ENCODE data around the gene DOK6.

Gene DOK6

DNA sequence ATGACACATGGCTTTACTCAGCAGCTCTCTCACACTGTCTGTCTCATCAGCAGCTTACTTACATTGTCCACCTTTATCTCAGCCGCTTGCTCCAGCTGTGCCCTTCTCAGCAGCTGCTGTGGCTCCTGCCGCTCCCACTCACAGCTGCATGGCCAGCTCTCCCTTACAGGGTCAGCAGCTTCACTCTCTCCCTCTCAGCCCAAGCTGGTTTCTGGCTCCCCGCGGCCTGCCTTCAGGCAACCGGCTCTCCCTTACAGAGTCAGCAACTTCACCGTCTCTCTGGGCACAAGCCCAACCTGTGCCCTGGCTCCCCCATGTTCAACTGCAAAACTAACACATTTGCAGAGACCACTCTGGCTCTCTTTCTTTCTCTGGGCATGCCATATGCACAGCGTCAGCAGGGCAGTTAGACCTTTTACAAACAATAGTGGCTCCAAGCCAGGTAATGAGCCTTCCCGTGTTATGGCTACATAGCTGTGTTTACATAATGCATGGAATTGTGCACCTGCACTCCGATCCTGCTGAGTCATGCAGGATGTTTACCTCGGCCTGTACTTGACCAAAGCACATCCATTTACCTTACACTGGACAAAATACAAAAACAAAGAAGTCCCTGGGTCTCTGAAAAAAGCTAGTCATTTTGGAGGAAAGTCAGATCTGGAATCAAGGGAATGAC lies 167.3 kb downstream of the DOK6 start:
- in situ Hi-C loops (cut with MboI; ENCODE audit: low pct_unique_long_range_greater_than_20kb, low sequenced_read_pairs, unreplicated experiment) = no loop called here
- TF ChIP-seq, protein P1, sequence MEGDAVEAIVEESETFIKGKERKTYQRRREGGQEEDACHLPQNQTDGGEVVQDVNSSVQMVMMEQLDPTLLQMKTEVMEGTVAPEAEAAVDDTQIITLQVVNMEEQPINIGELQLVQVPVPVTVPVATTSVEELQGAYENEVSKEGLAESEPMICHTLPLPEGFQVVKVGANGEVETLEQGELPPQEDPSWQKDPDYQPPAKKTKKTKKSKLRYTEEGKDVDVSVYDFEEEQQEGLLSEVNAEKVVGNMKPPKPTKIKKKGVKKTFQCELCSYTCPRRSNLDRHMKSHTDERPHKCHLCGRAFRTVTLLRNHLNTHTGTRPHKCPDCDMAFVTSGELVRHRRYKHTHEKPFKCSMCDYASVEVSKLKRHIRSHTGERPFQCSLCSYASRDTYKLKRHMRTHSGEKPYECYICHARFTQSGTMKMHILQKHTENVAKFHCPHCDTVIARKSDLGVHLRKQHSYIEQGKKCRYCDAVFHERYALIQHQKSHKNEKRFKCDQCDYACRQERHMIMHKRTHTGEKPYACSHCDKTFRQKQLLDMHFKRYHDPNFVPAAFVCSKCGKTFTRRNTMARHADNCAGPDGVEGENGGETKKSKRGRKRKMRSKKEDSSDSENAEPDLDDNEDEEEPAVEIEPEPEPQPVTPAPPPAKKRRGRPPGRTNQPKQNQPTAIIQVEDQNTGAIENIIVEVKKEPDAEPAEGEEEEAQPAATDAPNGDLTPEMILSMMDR (IDR thresholded peaks at IDR 0.05; ENCODE audit: extremely low read depth, insufficient read depth, missing control alignments) = no peak
- no peak for DNase-seq (ENCODE audit: low spot score)

DNA sequence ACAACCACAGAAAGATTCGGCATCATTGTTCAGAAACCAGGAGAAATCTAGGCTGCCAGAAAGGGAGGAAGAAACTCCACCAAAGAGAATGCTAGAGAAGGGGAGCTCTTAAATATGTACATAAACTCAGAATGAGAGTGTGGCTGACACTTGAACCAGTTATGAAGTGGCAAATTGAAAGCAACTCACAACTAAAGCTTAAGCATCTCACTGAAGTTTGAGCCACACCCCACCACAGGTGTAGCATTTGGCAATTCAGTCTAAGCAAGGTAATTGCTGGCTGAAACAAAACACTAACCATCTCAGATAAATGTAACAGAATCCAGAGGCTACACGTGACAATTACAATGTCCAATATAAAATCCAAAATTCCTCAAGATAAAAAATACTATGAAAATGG lies 168.4 kb downstream of the DOK6 start:
- TF ChIP-seq, protein P1 (IDR thresholded peaks at IDR 0.05; ENCODE audit: extremely low read depth, insufficient read depth, missing control alignments) = no peak
- DNase-seq (ENCODE audit: low spot score) = no peak
- in situ Hi-C loops (cut with MboI; ENCODE audit: low pct_unique_long_range_greater_than_20kb, low sequenced_read_pairs, unreplicated experiment) = no loop called here

DNA sequence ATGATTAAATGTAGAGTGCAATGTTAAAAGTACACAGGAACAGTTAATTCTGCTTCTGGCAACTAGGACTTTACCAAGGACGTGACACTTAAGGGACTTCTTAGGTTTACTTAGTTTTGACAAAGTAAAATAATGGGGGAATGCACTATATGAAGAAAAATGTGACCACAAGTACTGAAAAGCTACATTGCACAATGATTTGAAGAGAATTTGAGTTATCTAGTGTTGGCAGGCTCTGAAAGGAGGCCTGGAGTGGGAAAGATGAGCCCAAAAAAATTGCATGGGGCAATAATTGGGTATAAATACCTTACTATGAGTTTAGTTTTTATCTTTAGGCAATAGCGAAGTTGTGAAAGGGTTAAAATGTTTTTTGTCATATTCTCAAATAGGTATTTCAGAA lies 173.7 kb downstream of the DOK6 start:
- no peak for DNase-seq (ENCODE audit: low spot score)
- TF ChIP-seq, protein P1 (IDR thresholded peaks at IDR 0.05; ENCODE audit: extremely low read depth, insufficient read depth, missing control alignments) = no peak
- in situ Hi-C loops (cut with MboI; ENCODE audit: low pct_unique_long_range_greater_than_20kb, low sequenced_read_pairs, unreplicated experiment) = no loop called here

DNA sequence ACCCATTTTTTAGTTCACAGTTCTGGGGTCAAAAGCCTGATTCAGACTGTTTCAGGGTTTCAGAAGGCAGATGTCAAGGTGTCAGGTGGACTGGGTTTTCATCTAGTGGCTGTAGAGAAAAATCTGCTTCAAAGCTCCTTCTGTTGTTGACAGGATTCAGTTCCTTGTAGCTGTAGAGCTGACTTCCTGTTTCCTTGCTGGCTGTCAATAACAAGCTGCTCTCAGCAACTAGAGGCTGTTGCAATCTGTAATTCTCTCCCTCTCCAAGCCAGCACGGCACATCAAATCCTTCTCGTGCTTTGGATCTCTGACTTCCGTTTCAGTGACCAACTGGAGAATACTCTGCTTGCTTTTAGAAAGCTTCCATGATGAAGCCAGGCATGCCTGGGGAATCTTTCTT lies 179.4 kb downstream of the DOK6 start:
- DNase-seq (ENCODE audit: low spot score) = no peak
- TF ChIP-seq, protein P1 (IDR thresholded peaks at IDR 0.05; ENCODE audit: extremely low read depth, insufficient read depth, missing control alignments) = no peak
- in situ Hi-C loops (cut with MboI; ENCODE audit: low pct_unique_long_range_greater_than_20kb, low sequenced_read_pairs, unreplicated experiment) = no loop called here

DNA sequence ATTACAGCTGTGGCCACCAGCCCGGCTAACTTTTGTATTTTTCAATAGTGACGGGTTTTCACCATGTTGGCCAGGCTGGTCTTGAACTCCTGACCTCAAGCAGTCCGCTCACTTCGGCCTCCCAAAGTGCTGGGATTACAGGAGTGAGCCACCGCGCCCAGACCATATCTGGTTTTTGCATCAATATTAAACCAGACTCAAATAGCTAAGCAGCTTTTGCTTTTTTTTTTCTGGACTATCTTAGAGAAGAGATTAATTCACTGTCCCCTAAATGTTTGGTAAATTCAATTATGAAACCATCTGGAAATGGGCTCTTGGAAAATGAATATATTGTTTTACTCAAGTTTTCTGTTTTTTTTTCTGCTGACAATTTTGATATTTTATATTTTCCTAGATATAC lies 183.7 kb downstream of the DOK6 start:
- TF ChIP-seq, protein P1 (IDR thresholded peaks at IDR 0.05; ENCODE audit: extremely low read depth, insufficient read depth, missing control alignments) = no peak
- DNase-seq (ENCODE audit: low spot score) = no peak
- in situ Hi-C loops (cut with MboI; ENCODE audit: low pct_unique_long_range_greater_than_20kb, low sequenced_read_pairs, unreplicated experiment) = no loop called here

DNA sequence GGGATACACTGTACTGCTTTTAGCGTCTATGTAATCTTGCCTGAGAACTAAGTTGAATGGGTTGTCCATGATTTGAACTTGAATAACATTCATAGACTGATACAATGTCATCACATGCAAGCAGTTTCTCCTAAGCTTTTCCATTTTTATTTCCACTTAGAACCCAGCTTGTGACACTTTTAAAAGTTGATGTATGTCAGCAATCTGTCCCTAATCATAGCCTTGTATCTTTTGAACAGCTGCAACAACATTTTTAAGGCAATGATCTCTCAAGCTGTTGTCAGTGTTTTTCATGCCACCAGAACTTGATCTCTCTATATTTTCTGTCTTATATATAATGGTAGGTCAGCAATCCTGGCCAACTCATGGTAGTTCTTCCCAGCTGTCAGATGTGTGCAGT lies 185.0 kb downstream of the DOK6 start:
- TF ChIP-seq, protein P1 (IDR thresholded peaks at IDR 0.05; ENCODE audit: extremely low read depth, insufficient read depth, missing control alignments) = no peak
- in situ Hi-C loops (cut with MboI; ENCODE audit: low pct_unique_long_range_greater_than_20kb, low sequenced_read_pairs, unreplicated experiment) = no loop called here

More for the DNA sequence above, 185.0 kb downstream of the DOK6 start:
- no peak for DNase-seq (ENCODE audit: low spot score)

Measured in GM13977 (cell line).